ENCODE results near the gene ZNF524. TPM values are rescaled to one million over a fixed set of nuclear protein-coding genes. Genes with fewer than 3 reads are reported as not detected.

ZNF524 gene
- total RNA-seq, 1 donor from 2014 or later: 6.7 TPM

- Mint-ChIP-seq H3K27ac (ENCODE audit: unreplicated experiment) (peak within 1 kb of the TSS; percentile 62), H3K9me3 (ENCODE audit: unreplicated experiment) (peaks cover 12% of the 10 kb centered on the region)
- TF ChIP-seq, protein P1, sequence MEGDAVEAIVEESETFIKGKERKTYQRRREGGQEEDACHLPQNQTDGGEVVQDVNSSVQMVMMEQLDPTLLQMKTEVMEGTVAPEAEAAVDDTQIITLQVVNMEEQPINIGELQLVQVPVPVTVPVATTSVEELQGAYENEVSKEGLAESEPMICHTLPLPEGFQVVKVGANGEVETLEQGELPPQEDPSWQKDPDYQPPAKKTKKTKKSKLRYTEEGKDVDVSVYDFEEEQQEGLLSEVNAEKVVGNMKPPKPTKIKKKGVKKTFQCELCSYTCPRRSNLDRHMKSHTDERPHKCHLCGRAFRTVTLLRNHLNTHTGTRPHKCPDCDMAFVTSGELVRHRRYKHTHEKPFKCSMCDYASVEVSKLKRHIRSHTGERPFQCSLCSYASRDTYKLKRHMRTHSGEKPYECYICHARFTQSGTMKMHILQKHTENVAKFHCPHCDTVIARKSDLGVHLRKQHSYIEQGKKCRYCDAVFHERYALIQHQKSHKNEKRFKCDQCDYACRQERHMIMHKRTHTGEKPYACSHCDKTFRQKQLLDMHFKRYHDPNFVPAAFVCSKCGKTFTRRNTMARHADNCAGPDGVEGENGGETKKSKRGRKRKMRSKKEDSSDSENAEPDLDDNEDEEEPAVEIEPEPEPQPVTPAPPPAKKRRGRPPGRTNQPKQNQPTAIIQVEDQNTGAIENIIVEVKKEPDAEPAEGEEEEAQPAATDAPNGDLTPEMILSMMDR (IDR thresholded peaks at IDR 0.05; ENCODE audit: partially characterized antibody, unreplicated experiment): no peak
Measured at GRCh38 chr19:55647732-55648584, 47.9 kb downstream of the ZNF524 start, which contains the start of gene CCDC106. TSS of gene CCDC106 (plus strand) at chr19:55648212. CDS start at chr19:55649047, 835 bp downstream.

DNA sequence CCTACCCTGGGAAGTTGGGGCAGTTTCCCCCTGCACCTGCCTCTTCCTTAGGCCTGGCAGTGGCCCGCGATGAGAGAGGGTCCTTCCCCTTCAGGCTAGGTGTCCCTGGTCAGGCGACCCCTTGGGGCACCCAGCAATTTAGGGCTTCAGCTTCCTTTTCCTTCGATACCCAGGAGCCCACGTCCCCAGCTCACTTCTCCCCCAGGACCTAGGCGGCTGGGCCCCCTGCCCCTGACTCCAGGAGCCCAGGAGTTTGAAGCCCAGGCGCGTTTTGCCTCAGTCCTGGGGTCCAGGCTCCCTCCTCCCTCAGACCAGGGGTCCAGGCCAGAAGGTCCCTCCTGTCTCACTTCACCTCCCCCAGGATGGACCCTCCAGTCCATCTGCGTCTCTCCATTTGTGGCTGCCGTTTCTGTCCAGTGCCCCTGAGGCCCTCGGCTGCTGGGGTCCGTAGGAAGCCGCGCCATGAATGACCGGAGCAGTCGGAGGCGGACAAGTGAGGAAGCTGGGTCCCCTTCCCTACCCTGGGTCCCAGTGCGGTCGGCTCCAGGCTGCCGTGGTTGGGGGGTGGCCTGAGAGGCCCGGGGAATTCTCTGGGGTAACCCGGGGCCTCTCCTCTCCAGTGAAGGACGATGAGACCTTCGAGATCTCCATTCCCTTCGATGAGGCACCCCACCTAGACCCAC, 48.6 kb downstream of the ZNF524 start:
- Mint-ChIP-seq H3K9me3 (ENCODE audit: unreplicated experiment) (peaks cover 9% of the 10 kb centered on the region), H3K4me3 (ENCODE audit: unreplicated experiment) (peak overlapping the region; percentile 86), H3K4me1 (ENCODE audit: low read depth, unreplicated experiment) (peaks cover 8% of the 10 kb centered on the region), H3K27me3 (ENCODE audit: unreplicated experiment) (peaks cover 11% of the 10 kb centered on the region), H3K27ac (ENCODE audit: unreplicated experiment) (no peak overlapping the region), H3K36me3 (ENCODE audit: unreplicated experiment) (no peaks in the 10 kb centered on the region)
- peak; percentile 39 for DNase-seq
- TF ChIP-seq, protein P1 (IDR thresholded peaks at IDR 0.05; ENCODE audit: partially characterized antibody, unreplicated experiment): no peak

More at GRCh38 chr19:55647732-55648584, 47.9 kb downstream of the ZNF524 start, which contains the start of gene CCDC106:
- Mint-ChIP-seq H3K4me1 (ENCODE audit: low read depth, unreplicated experiment) (peaks cover 12% of the 10 kb centered on the region), H3K27me3 (ENCODE audit: unreplicated experiment) (peaks cover 12% of the 10 kb centered on the region), H3K4me3 (ENCODE audit: unreplicated experiment) (peak within 1 kb of the TSS; percentile 91), H3K36me3 (ENCODE audit: unreplicated experiment) (no peaks in the 10 kb centered on the region)
- DNase-seq: peak; percentile 81

GRCh38 chr19:55649268-55650125, 49.4 kb downstream of the ZNF524 start:
- Mint-ChIP-seq H3K36me3 (ENCODE audit: unreplicated experiment) (no peaks in the 10 kb centered on the region), H3K27me3 (ENCODE audit: unreplicated experiment) (peaks cover 17% of the 10 kb centered on the region), H3K4me1 (ENCODE audit: low read depth, unreplicated experiment) (peaks cover 8% of the 10 kb centered on the region), H3K27ac (ENCODE audit: unreplicated experiment) (no peak overlapping the region), H3K4me3 (ENCODE audit: unreplicated experiment) (peak overlapping the region; percentile 86), H3K9me3 (ENCODE audit: unreplicated experiment) (peaks cover 13% of the 10 kb centered on the region)
- DNase-seq: no peak
- TF ChIP-seq, protein P1 (IDR thresholded peaks at IDR 0.05; ENCODE audit: partially characterized antibody, unreplicated experiment): no peak

DNA sequence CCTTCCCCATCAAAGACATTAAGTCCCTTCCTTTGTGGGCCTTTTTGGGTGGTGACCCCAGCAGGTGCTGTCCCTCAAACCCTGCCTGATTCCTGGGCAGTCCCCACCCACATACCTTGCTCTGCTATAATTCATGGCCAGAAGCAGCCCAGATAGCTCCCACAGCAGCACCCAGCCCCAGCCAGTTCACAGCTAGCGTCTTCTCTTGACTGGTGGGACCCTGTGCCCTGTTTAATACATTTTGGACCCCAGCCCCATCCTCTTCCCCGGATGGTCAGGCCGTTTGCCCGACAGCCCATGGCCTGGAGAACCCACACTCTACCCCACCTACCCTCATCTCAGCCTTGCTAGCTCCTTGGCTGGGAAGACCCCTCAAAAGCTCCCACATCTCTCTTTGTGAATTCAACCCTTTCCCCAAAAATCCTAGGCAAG, 50.1 kb downstream of the ZNF524 start:
- DNase-seq: no peak
- peaks cover 18% of the 10 kb centered on the region for H3K27me3 Mint-ChIP-seq (ENCODE audit: unreplicated experiment)
- TF ChIP-seq, protein P1 (IDR thresholded peaks at IDR 0.05; ENCODE audit: partially characterized antibody, unreplicated experiment): no peak
- peaks cover 13% of the 10 kb centered on the region for H3K9me3 Mint-ChIP-seq (ENCODE audit: unreplicated experiment)
- H3K4me1 Mint-ChIP-seq (ENCODE audit: low read depth, unreplicated experiment): peaks cover 8% of the 10 kb centered on the region
- H3K36me3 Mint-ChIP-seq (ENCODE audit: unreplicated experiment): no peaks in the 10 kb centered on the region
- no peak overlapping the region for H3K27ac Mint-ChIP-seq (ENCODE audit: unreplicated experiment)
- peak overlapping the region; percentile 25 for H3K4me3 Mint-ChIP-seq (ENCODE audit: unreplicated experiment)

Data from glutamatergic neuron (in vitro differentiated cells).